Upper lobe of left lung (tissue), 6 donors: ENCODE measurements around the gene CTNNBL1. TPM values are rescaled to one million over a fixed set of nuclear protein-coding genes. Genes with fewer than 3 reads are reported as not detected.

Source experiments
- ATAC-seq, 2 donors: fragments of 200-7000 bp; cut with Tn5 transposase; one replicate each; pipeline ENCODE4 v1.9.1; 2022; ENCODE audit warnings: mild to moderate bottlenecking in 2 of 2, moderate library complexity in 2 of 2; ENCODE audit not compliant: low FRiP score in 2 of 2
- DNase-seq, 2 donors: peaks; one replicate each; pipeline ENCODE4 v3.0.0-alpha.2; 2019 to 2020
- H3K27ac ChIP-seq, 4 donors: fragments of 200-600 bp; sonication (generic); one replicate each; pipeline ENCODE4 v1.5.1; 2016 to 2019
- H3K27me3 ChIP-seq, 4 donors: fragments of 200-600 bp; sonication (generic); one replicate each; pipeline ENCODE4 v1.5.1; 2017 to 2019
- H3K36me3 ChIP-seq, 4 donors: fragments of 200-600 bp; sonication (generic); one replicate each; pipeline ENCODE4 v1.5.1; 2016 to 2019
- H3K4me1 ChIP-seq, 4 donors: fragments of 200-600 bp; sonication (generic); one replicate each; pipeline ENCODE4 v1.5.1; 2018 to 2019
- H3K4me3 ChIP-seq, 4 donors: fragments of 200-600 bp; sonication (generic); one replicate each; pipeline ENCODE4 v1.5.1; 2017 to 2019; ENCODE audit warnings: mild to moderate bottlenecking in 2 of 4, moderate library complexity in 1 of 4
- H3K9me3 ChIP-seq, 4 donors: fragments of 200-600 bp; sonication (generic); one replicate each; pipeline ENCODE4 v1.5.1; 2018 to 2019
- CTCF ChIP-seq, 6 experiments: fragments of 450-650 bp in 4 of 6; fragments of 200-600 bp in 2 of 6; sonication (generic) in 2 of 6; IDR thresholded peaks; one replicate each; pipeline ENCODE4 v1.5.1; 2016 to 2019; ENCODE audit warnings: antibody characterized with exemption in 6 of 6
- EP300 ChIP-seq, 4 donors: sonication (generic); formaldehyde crosslinking; IDR thresholded peaks; one replicate each; pipeline ENCODE4 v1.5.1; 2017; ENCODE audit warnings: antibody characterized with exemption in 4 of 4, control low read depth in 2 of 4
- POLR2A ChIP-seq, 4 donors: fragments of 450-650 bp; IDR thresholded peaks; one replicate each; pipeline ENCODE4 v1.5.1; 2016 to 2017; ENCODE audit warnings: antibody characterized with exemption in 4 of 4, mild to moderate bottlenecking in 2 of 4
- POLR2AphosphoS5 ChIP-seq, 2 donors: sonication (generic); formaldehyde crosslinking; IDR thresholded peaks; one replicate each; pipeline ENCODE4 v1.5.1; 2017; ENCODE audit warnings: antibody characterized with exemption in 2 of 2
- WGBS, 2 donors: methylation state at CpG; one replicate each; pipeline ENCODE4 v1.1.5; 2017 to 2018; 5-methylcytosine and 5-hydroxymethylcytosine counted together
- total RNA-seq, 6 donors: library from RNA; depleted of rRNA in 4 of 6; stranded (reverse); fragments of >200 nt in 4 of 6; gene quantifications; one replicate each; pipeline versions ENCODE4 v1.1.0 to v1.2.1, GENCODE V29; 2016 to 2021
- donor health status: DM: no; HTN: no; CAD: no; lungs with moderate emphysema.
- donor health status: DM: no; HTN: yes; CAD: no; lungs with severe emphysema.

The CTNNBL1 gene
- total RNA-seq, 6 donors from 2014 or later, result 25.1 to 61.0 (median 29.1) TPM

GRCh38 chr20:37734228-37734985 is 40.6 kb downstream of the CTNNBL1 start:
- DNase-seq (no peak), ATAC-seq (peak in 1 of 2 donors; percentile 53)
- no peaks in the 10 kb centered on the region for H3K9me3 ChIP-seq
- H3K36me3 ChIP-seq, result peaks cover 0 to 42% (median 16%) of the 10 kb centered on the region in 4 donors
- H3K27me3 ChIP-seq, result no peaks in the 10 kb centered on the region
- no peak for TF ChIP-seq POLR2A (IDR thresholded peaks at IDR 0.05)
- no peak for TF ChIP-seq POLR2AphosphoS5 (IDR thresholded peaks at IDR 0.05)
- TF ChIP-seq EP300 (IDR thresholded peaks at IDR 0.05), result no peak
- TF ChIP-seq CTCF (IDR thresholded peaks at IDR 0.05), result no peak
- peaks cover 0 to 9% (median under 1%) of the 10 kb centered on the region in 4 donors for H3K4me1 ChIP-seq
- no peak overlapping the region for H3K4me3 ChIP-seq
- 74 to 75% methylated on average over 8 of the region's 8 CpGs for WGBS, 2 donors
- H3K27ac ChIP-seq, result no peak overlapping the region

GRCh38 chr20:37735541-37735940 is 41.7 kb downstream of the CTNNBL1 start:
- Histone ChIP-seq H3K27ac (no peak overlapping the region), H3K36me3 (peaks cover 0 to 47% (median 16%) of the 10 kb centered on the region in 4 donors), H3K27me3 (no peaks in the 10 kb centered on the region), H3K4me1 (peaks cover 0 to 6% (median 0%) of the 10 kb centered on the region in 4 donors), H3K9me3 (no peaks in the 10 kb centered on the region), H3K4me3 (no peak overlapping the region)
- no peak for TF ChIP-seq CTCF (IDR thresholded peaks at IDR 0.05)
- no peak for TF ChIP-seq POLR2A (IDR thresholded peaks at IDR 0.05)
- TF ChIP-seq POLR2AphosphoS5 (IDR thresholded peaks at IDR 0.05), result no peak
- no peak for TF ChIP-seq EP300 (IDR thresholded peaks at IDR 0.05)
- ATAC-seq, result no peak
- no peak for DNase-seq

- no peak for ATAC-seq
- peaks cover 0 to 3% (median 0%) of the 10 kb centered on the region in 4 donors for H3K4me1 ChIP-seq
- no peak overlapping the region for H3K27ac ChIP-seq
- peaks cover 0 to 47% (median 16%) of the 10 kb centered on the region in 4 donors for H3K36me3 ChIP-seq
- H3K9me3 ChIP-seq, result no peaks in the 10 kb centered on the region
- TF ChIP-seq POLR2A (IDR thresholded peaks at IDR 0.05) (no peak), EP300 (IDR thresholded peaks at IDR 0.05) (no peak), POLR2AphosphoS5 (IDR thresholded peaks at IDR 0.05) (no peak), CTCF (IDR thresholded peaks at IDR 0.05) (no peak)
- no peak for DNase-seq
- WGBS, 2 donors, result 92 to 100% methylated on average over 2 of the region's 2 CpGs
- no peaks in the 10 kb centered on the region for H3K27me3 ChIP-seq
- no peak overlapping the region for H3K4me3 ChIP-seq
Observed at GRCh38 chr20:37736132-37736531, 42.3 kb downstream of the CTNNBL1 start.

GRCh38 chr20:37737826-37738420 is 44.1 kb downstream of the CTNNBL1 start:
- no peak overlapping the region for H3K4me3 ChIP-seq
- peaks cover 0 to 45% (median 16%) of the 10 kb centered on the region in 4 donors for H3K36me3 ChIP-seq
- ATAC-seq (no peak), DNase-seq (no peak)
- peaks cover 0 to 3% (median 0%) of the 10 kb centered on the region in 4 donors for H3K4me1 ChIP-seq
- H3K27me3 ChIP-seq, result no peaks in the 10 kb centered on the region
- H3K27ac ChIP-seq, result no peak overlapping the region
- WGBS, 2 donors, result 91 to 92% methylated on average over 5 of the region's 5 CpGs
- H3K9me3 ChIP-seq, result no peaks in the 10 kb centered on the region
- TF ChIP-seq EP300 (IDR thresholded peaks at IDR 0.05), result no peak

GRCh38 chr20:37741055-37741454 is 47.2 kb downstream of the CTNNBL1 start:
- H3K36me3 ChIP-seq, result peaks cover 0 to 34% (median 16%) of the 10 kb centered on the region in 4 donors
- H3K27ac ChIP-seq, result no peak overlapping the region
- ATAC-seq (no peak), DNase-seq (no peak)
- no peak overlapping the region for H3K4me3 ChIP-seq
- H3K4me1 ChIP-seq, result no peaks in the 10 kb centered on the region
- TF ChIP-seq POLR2A (IDR thresholded peaks at IDR 0.05) (no peak), POLR2AphosphoS5 (IDR thresholded peaks at IDR 0.05) (no peak), CTCF (IDR thresholded peaks at IDR 0.05) (no peak), EP300 (IDR thresholded peaks at IDR 0.05) (no peak)
- H3K9me3 ChIP-seq, result no peaks in the 10 kb centered on the region
- no peaks in the 10 kb centered on the region for H3K27me3 ChIP-seq
- WGBS, 2 donors, result 85 to 86% methylated on average over 3 of the region's 3 CpGs
